ENCODE results near the gene GPR149.

GPR149 gene

GRCh38 chr3:154338570-154338969 is 91.4 kb downstream of the GPR149 start:
- Histone ChIP-seq H3K27me3 (no peaks in the 10 kb centered on the region), H3K4me1 (ENCODE audit: control insufficient read depth in 1 of 2, insufficient read depth in 1 of 2, low read depth in 1 of 2, low read length in 1 of 2) (no peaks in the 10 kb centered on the region), H3K36me3 (no peaks in the 10 kb centered on the region), H3K4me3 (ENCODE audit: low read depth in 1 of 2, low read length in 1 of 2) (no peak overlapping the region), H3K9me3 (no peaks in the 10 kb centered on the region), H3K27ac (no peak overlapping the region)
- TF ChIP-seq CTCF (IDR thresholded peaks at IDR 0.05): no peak

GRCh38 chr3:154338008-154338407 is 92.0 kb downstream of the GPR149 start:
- Histone ChIP-seq H3K27me3 (no peaks in the 10 kb centered on the region), H3K36me3 (no peaks in the 10 kb centered on the region), H3K27ac (no peak overlapping the region), H3K9me3 (no peaks in the 10 kb centered on the region), H3K4me3 (ENCODE audit: low read depth in 1 of 2, low read length in 1 of 2) (no peak overlapping the region), H3K4me1 (ENCODE audit: control insufficient read depth in 1 of 2, insufficient read depth in 1 of 2, low read depth in 1 of 2, low read length in 1 of 2) (no peaks in the 10 kb centered on the region)
- TF ChIP-seq CTCF (IDR thresholded peaks at IDR 0.05): no peak

GRCh38 chr3:154334973-154335420 is 95.0 kb downstream of the GPR149 start:
- Histone ChIP-seq H3K4me1 (ENCODE audit: control insufficient read depth in 1 of 2, insufficient read depth in 1 of 2, low read depth in 1 of 2, low read length in 1 of 2) (no peaks in the 10 kb centered on the region), H3K9me3 (no peaks in the 10 kb centered on the region), H3K4me3 (ENCODE audit: low read depth in 1 of 2, low read length in 1 of 2) (no peak overlapping the region), H3K27me3 (no peaks in the 10 kb centered on the region), H3K27ac (no peak overlapping the region), H3K36me3 (no peaks in the 10 kb centered on the region)
- TF ChIP-seq CTCF (IDR thresholded peaks at IDR 0.05): no peak

GRCh38 chr3:154327871-154328270 is 102.1 kb downstream of the GPR149 start:
- no peak for TF ChIP-seq CTCF (IDR thresholded peaks at IDR 0.05)

GRCh38 chr3:154324919-154325318 is 105.1 kb downstream of the GPR149 start:
- no peaks in the 10 kb centered on the region for H3K27me3 ChIP-seq
- H3K4me3 ChIP-seq (ENCODE audit: low read depth in 1 of 2, low read length in 1 of 2): peak overlapping the region; percentile 55 to 70
- no peaks in the 10 kb centered on the region for H3K9me3 ChIP-seq
- H3K36me3 ChIP-seq: no peaks in the 10 kb centered on the region
- peaks cover 17 to 21% of the 10 kb centered on the region in 2 experiments for H3K4me1 ChIP-seq (ENCODE audit: control insufficient read depth in 1 of 2, insufficient read depth in 1 of 2, low read depth in 1 of 2, low read length in 1 of 2)
- TF ChIP-seq CTCF (IDR thresholded peaks at IDR 0.05): no peak
- peak overlapping the region; percentile 90 for H3K27ac ChIP-seq

More at GRCh38 chr3:154327871-154328270, 102.1 kb downstream of the GPR149 start:
- no peak overlapping the region for H3K27ac ChIP-seq
- H3K27me3 ChIP-seq: no peaks in the 10 kb centered on the region
- H3K4me3 ChIP-seq (ENCODE audit: low read depth in 1 of 2, low read length in 1 of 2): no peak overlapping the region
- H3K4me1 ChIP-seq (ENCODE audit: control insufficient read depth in 1 of 2, insufficient read depth in 1 of 2, low read depth in 1 of 2, low read length in 1 of 2): peaks cover 10 to 11% of the 10 kb centered on the region in 2 experiments
- no peaks in the 10 kb centered on the region for H3K36me3 ChIP-seq
- no peaks in the 10 kb centered on the region for H3K9me3 ChIP-seq
